Naive B cell (primary cell): Measurements from ENCODE around the gene MSANTD3. TPM values are rescaled to one million over a fixed set of nuclear protein-coding genes. Genes with fewer than 3 reads are reported as not detected.
A peak's percentile ranks its signal among the peaks of the same experiment; 100 is the strongest.
"Not testable (repeated sequence)": the region's sequence is repeated elsewhere in the genome, so short reads cannot be mapped to it uniquely, and the experiment has no call there.

ENCODE experiments used
- ATAC-seq, 2 donors: fragments of 150-1000 bp; cut with Tn5 transposase; 2 replicates each; pipeline ENCODE4 v1.10.0; 2021; ENCODE audit warnings: low read depth in 2 of 2, mild to moderate bottlenecking in 2 of 2, moderate library complexity in 2 of 2
- DNase-seq: peaks from one replicate; pipeline ENCODE4 v3.0.0; 2022
- H3K27ac Mint-ChIP-seq, 6 donors: one replicate each; pipeline ENCODE4 v1.8.0; 2020 to 2022; ENCODE audit warnings: mild to moderate bottlenecking in 6 of 6, mixed read lengths in 6 of 6, moderate library complexity in 5 of 6, inconsistent platforms in 2 of 6
- H3K27me3 Mint-ChIP-seq, 3 donors: one replicate each; pipeline ENCODE4 v1.8.0; 2021 to 2022; ENCODE audit warnings: mixed read lengths in 3 of 3, mild to moderate bottlenecking in 1 of 3
- H3K36me3 Mint-ChIP-seq, 2 donors: one replicate each; pipeline ENCODE4 v1.8.0; 2020 to 2022; ENCODE audit warnings: mixed read lengths in 2 of 2, inconsistent platforms in 1 of 2, mild to moderate bottlenecking in 1 of 2
- H3K4me1 Mint-ChIP-seq, 3 donors: one replicate each; pipeline ENCODE4 v1.8.0; 2020 to 2022; ENCODE audit warnings: mixed read lengths in 3 of 3, inconsistent platforms in 1 of 3, mild to moderate bottlenecking in 1 of 3, moderate library complexity in 1 of 3
- H3K4me3 Mint-ChIP-seq, 8 donors: one replicate each; pipeline ENCODE4 v1.8.0; 2020 to 2022; ENCODE audit warnings: mild to moderate bottlenecking in 8 of 8, mixed read lengths in 8 of 8, moderate library complexity in 8 of 8, inconsistent platforms in 2 of 8
- H3K9me3 Mint-ChIP-seq, 7 donors: one replicate each; pipeline ENCODE4 v1.8.0; 2020 to 2022; ENCODE audit warnings: mixed read lengths in 7 of 7, mild to moderate bottlenecking in 5 of 7, inconsistent platforms in 2 of 7, moderate library complexity in 1 of 7
- polyA plus RNA-seq, 6 donors: library from polyadenylated mRNA; unstranded; fragments of 300-500 nt; fragmentation: Illumina TruSeq; gene quantifications; one replicate each; pipeline ENCODE4 v1.2.3, GENCODE V29; 2021; ENCODE audit warnings: low read depth in 6 of 6

MSANTD3 gene
- polyA plus RNA-seq, 6 donors from 2014 or later: 2.3 to 5.5 (median 4.6) TPM

DNA sequence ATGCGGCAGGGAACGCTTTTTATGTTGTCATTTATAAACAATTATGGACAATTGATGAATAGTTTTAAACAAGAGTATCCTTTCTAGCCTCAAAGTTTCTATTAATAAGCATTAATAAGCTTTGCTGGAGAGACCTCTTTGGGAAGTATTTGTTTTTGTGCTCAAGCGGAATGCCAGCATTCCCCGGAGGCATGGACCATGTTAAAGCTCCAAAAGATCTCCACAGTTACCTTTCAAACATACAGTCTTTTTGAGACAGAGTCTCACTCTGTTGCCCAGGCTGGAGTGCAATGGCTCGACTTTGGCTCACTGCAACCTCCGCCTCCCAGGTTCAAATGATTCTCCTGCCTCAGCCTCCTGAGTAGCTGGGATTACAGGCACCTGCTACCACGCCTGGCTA is 9.6 kb downstream of the MSANTD3 start:
- Mint-ChIP-seq H3K9me3 (peaks cover 0 to 2% (median 0%) of the 10 kb centered on the region in 7 donors), H3K27me3 (no peaks in the 10 kb centered on the region), H3K27ac (no peak overlapping the region), H3K4me1 (peaks cover 0 to 10% (median 9%) of the 10 kb centered on the region in 3 donors), H3K36me3 (no peaks in the 10 kb centered on the region), H3K4me3 (no peak overlapping the region)
- DNase-seq (no peak), ATAC-seq (no peak)

DNA sequence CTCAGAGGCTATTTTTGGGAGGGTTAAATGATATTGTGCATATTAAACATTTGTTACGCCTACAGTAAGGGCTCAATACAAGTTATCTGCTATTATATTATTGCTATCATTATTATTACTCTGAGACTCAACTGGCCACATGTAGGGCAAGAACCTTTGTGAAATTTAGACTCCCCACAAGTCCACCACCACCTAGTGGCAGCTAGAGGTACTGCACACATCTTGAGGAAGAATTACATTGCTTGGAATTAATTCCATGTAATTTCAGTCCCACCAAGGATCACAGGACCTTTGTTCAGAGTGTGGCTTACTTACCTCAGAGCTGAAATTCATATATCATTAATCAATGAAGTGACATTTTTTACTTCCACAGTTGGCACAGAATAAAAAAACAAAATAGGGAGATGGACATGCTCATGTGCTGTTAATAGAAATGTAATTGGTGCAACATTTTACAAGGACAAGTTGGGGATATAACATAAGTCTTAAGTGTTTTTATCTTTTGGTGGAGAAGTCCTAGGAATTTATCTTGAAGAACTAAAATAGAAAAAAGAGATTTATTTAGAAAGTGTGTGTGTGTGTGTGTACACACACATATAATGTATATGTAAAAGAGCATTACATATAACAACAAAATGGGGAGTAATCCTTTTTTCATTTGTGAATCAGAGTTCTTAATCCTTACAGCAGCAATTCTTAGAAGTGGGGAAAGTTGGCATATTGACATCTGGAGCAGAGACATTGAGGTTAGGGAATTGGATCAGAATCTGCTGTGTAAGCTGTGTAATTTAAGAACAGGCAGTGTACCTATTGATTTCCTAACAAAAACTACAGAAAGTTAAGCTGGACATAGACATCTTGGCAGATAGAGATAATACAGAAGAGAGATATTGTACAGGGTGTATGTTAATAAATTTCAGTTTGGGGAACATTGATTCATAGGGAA is 11.2 kb downstream of the MSANTD3 start:
- ATAC-seq (peak in 1 of 2 donors; percentile 37), DNase-seq (peak; percentile 52)
- Mint-ChIP-seq H3K27me3 (no peaks in the 10 kb centered on the region), H3K9me3 (peaks cover 0 to 2% (median 0%) of the 10 kb centered on the region in 7 donors), H3K4me1 (peaks cover 0 to 10% (median 9%) of the 10 kb centered on the region in 3 donors), H3K4me3 (no peak overlapping the region), H3K27ac (peak overlapping the region in 1 of 6 donors; percentile 3), H3K36me3 (no peaks in the 10 kb centered on the region)

DNA sequence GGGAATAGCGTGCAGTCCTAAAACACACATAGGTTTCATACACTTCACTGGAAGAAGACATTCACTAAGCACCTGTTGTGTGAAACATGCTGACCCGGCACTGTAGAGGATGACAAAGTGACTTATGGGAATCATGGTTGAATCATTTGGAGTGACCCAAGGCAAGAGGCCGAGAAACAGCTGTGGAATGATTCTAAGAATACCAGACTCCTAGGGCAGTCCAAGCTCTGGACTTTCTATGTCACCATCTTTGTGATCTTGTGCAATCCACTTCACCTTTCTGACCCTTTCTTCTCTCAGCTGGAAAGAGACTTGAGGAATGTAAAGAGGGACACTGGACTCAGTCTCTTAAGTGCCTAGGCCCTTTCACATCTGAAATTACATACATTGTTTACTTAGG is 13.1 kb downstream of the MSANTD3 start:
- H3K27ac Mint-ChIP-seq: peak overlapping the region in 1 of 6 donors; percentile 38
- peaks cover 0 to 7% of the 10 kb centered on the region in 2 donors for H3K36me3 Mint-ChIP-seq
- peaks cover 0 to 4% (median 0%) of the 10 kb centered on the region in 3 donors for H3K4me1 Mint-ChIP-seq
- ATAC-seq (no peak), DNase-seq (no peak)
- no peak overlapping the region for H3K4me3 Mint-ChIP-seq
- no peaks in the 10 kb centered on the region for H3K27me3 Mint-ChIP-seq
- no peaks in the 10 kb centered on the region for H3K9me3 Mint-ChIP-seq

DNA sequence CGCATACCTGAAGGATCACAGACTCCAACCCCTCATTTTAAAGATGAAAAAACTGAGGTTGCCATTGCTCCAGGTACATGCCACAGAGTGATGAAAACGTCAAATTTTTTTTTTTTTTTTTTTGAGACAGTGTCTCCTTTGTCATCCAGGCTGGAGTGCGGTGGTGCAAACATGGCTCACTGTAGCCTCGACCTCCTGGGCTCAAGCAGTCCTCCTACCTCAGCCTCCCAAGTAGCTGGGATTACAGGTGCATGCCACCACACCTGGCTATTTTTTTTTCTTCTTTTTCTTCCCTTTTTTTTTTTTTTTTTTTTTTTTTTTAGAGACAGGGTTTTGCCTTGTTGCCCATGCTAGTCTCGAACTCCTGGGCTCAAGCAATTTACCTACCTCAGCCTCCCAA is 13.5 kb downstream of the MSANTD3 start:
- not testable (repeated sequence) for DNase-seq, H3K27ac Mint-ChIP-seq, H3K4me1 Mint-ChIP-seq, H3K27me3 Mint-ChIP-seq, H3K9me3 Mint-ChIP-seq, H3K4me3 Mint-ChIP-seq, H3K36me3 Mint-ChIP-seq, ATAC-seq

DNA sequence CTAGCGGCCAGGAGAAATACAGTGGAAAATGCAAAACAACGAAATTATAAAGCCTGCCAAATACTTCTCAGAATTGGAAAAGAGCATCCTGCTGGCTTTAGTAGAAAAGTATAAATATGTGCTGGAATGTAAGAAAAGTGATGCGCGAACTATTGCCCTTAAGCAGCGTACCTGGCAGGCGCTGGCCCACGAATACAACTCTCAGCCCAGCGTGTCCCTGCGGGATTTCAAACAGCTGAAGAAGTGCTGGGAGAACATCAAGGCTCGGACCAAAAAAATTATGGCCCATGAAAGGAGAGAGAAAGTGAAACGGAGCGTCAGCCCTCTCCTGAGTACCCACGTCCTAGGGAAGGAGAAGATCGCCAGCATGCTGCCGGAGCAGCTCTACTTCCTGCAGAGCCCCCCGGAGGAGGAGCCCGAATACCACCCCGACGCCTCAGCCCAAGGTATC is 15.0 kb downstream of the MSANTD3 start:
- DNase-seq: no peak
- Mint-ChIP-seq H3K27ac (peak overlapping the region in 2 of 6 donors; percentile 14 to 78), H3K9me3 (no peaks in the 10 kb centered on the region), H3K27me3 (no peaks in the 10 kb centered on the region), H3K36me3 (peaks cover 7 to 9% of the 10 kb centered on the region in 2 donors), H3K4me1 (peaks cover 0 to 4% (median 0%) of the 10 kb centered on the region in 3 donors), H3K4me3 (no peak overlapping the region)
- no peak for ATAC-seq

DNA sequence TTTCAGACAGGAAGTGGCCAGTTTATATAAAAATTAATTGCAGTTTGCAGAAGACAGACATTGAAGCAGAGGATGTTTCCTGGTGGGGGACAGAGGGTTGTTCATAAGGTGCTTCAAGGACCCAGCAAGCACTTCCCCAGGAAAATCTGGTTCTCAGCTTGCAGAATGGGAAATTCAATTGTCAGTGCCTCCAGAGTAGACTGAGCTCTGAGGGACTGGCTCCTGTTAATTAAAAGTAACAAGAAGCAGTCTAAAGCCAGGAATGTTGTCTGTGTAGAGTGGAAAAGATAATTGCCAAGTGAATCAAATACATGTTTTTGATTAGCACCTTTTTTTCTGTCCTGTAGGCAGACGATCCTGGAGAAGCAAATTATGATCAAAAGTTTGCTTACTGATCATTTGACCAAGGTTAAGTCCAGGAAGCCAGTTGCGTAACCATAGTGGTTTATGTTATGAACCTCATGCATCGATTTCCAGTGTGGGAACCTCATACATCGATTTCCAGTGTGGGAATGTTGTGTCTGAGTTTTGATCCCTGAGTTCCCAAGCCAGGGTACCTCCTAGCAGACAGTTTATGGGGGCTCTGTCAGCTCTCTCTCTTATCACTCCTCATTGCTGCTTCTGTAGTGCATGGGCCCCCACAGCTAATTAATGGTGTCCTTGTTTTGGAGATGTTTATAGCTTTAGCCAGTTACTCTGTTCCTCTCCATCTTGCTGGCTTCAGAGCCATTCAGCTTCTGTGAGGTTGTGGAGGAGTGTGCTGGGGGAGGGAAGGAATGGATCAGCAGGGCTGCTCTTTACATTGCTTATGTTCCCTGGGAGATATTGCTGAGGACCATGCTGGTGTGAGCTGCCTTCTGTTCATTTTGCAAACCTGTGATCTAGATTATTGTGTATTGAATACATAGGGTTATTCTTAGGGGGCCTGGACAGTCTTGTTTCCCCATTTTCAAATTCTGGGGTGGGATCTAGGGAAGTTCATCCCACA is 17.1 kb downstream of the MSANTD3 start:
- Mint-ChIP-seq H3K36me3 (peaks cover 7 to 9% of the 10 kb centered on the region in 2 donors), H3K9me3 (no peaks in the 10 kb centered on the region), H3K4me3 (no peak overlapping the region), H3K27me3 (no peaks in the 10 kb centered on the region), H3K4me1 (peaks cover 0 to 4% (median 0%) of the 10 kb centered on the region in 3 donors), H3K27ac (peak overlapping the region in 2 of 6 donors; percentile 17 to 26)
- ATAC-seq (no peak), DNase-seq (no peak)

DNA sequence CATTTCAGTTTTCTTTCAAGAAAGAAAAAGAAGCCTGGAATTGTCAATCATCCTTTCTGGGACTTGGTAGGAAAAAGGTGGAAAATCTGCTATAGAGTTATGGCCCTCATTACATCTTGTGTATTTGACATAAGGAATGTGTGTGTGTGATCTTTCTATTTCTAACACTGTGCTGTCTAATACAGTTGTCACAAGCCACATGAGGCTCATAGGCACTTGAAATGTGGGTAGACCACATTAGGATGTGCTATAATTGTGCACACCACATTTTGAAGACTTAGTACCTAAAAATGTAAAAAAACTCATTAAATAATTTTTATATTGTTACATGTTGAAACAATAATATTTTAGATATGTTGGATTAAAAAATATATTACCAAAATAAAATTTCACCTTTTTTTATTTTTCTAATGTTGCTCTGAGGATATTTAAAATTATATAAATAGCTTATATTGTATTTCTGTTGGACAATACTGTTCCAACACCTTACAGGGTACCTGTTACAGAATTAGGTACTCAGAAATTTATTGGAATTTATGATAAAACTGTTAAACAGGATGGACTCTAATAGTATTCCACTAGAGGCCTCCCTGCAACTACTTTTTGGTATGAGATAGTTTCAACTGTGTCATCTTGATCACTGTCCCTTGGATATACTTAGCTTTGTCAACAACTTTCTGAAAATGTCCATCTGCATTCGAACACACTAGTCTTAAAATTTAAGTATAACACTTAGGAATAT is 18.4 kb downstream of the MSANTD3 start:
- ATAC-seq (no peak), DNase-seq (no peak)
- Mint-ChIP-seq H3K9me3 (no peaks in the 10 kb centered on the region), H3K27me3 (no peaks in the 10 kb centered on the region), H3K36me3 (peaks cover 7 to 9% of the 10 kb centered on the region in 2 donors), H3K27ac (no peak overlapping the region), H3K4me3 (no peak overlapping the region), H3K4me1 (peaks cover 0 to 4% (median 0%) of the 10 kb centered on the region in 3 donors)

DNA sequence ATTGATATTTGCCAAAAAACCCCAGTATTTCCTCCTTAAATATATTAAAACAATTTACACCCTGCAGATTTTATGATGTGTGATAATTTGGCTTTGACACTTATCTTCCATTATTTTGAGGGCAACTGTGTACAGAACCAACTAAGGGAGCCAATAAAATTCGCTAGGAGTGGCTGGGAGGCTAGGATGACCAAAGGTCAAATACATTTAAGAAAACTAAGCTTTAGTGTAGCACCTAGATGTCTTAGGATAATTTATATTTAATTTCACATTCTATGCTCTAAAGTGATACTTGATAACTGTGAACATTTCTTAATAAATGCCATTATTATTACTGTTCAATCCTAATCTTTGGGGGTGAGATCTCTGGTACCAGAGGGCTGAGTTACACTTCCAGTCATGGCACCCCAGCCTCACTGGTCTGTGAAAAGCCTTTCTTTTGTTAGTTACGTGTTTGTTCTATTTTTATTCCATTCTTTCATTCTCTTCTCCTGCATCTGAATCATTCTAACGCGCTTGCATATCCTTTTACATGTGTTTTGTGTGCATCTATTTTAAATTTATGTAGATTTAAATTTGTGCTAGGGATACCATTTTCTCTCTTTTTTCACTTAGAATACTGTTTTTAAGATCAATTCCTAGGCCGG is 19.1 kb downstream of the MSANTD3 start:
- no peak for ATAC-seq
- Mint-ChIP-seq H3K9me3 (no peaks in the 10 kb centered on the region), H3K27ac (no peak overlapping the region), H3K4me3 (no peak overlapping the region), H3K4me1 (peaks cover 0 to 4% (median 0%) of the 10 kb centered on the region in 3 donors), H3K27me3 (no peaks in the 10 kb centered on the region), H3K36me3 (peaks cover 7 to 12% of the 10 kb centered on the region in 2 donors)
- no peak for DNase-seq

DNA sequence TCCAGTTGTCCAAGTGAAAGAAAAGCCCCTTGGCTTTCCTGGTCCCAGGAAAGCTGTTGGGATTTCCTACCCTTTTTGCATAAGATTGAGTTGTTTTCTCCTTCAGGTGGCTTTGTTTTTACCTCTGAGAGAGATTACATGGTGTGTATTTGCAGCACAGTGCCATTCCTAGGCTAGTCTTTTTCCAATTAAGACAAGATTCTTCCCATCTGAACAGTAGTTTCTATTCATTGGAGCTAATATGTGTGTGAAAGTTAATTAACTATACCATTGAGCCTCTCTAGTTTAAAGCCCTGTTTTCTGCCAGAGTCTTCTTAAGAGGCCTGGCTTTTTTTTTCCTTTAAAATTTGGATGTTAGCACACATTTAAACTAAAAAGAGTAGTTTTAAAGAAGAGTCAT is 20.1 kb downstream of the MSANTD3 start:
- H3K27ac Mint-ChIP-seq: no peak overlapping the region
- H3K9me3 Mint-ChIP-seq: no peaks in the 10 kb centered on the region
- ATAC-seq (no peak), DNase-seq (no peak)
- no peaks in the 10 kb centered on the region for H3K27me3 Mint-ChIP-seq
- peaks cover 12 to 15% of the 10 kb centered on the region in 2 donors for H3K36me3 Mint-ChIP-seq
- no peak overlapping the region for H3K4me3 Mint-ChIP-seq
- peaks cover 0 to 4% (median 0%) of the 10 kb centered on the region in 3 donors for H3K4me1 Mint-ChIP-seq

DNA sequence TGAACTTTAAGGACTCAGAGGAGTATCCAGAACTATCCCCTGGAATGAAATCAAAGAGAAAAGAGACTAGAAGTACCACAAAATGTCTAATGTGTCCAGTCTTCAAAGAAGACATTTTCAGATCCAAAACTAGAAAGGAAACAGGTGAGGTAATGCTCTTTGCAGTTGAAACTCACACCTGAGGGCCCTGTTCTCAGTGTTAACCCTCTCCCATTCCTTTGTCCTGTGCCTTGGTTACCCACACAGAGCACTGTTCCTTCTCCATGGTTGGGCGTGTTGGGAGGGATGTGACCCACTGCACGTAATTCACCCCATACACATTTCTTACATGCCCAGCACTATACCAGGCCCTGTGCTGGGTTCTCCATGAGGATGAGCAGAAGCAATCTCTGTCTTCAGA is 21.3 kb downstream of the MSANTD3 start:
- Mint-ChIP-seq H3K9me3 (no peaks in the 10 kb centered on the region), H3K27ac (peak overlapping the region in 2 of 6 donors; percentile 1 to 80), H3K4me1 (peaks cover 0 to 4% (median 0%) of the 10 kb centered on the region in 3 donors), H3K4me3 (no peak overlapping the region), H3K36me3 (peaks cover 12 to 15% of the 10 kb centered on the region in 2 donors), H3K27me3 (no peaks in the 10 kb centered on the region)
- DNase-seq: no peak
- ATAC-seq: no peak

DNA sequence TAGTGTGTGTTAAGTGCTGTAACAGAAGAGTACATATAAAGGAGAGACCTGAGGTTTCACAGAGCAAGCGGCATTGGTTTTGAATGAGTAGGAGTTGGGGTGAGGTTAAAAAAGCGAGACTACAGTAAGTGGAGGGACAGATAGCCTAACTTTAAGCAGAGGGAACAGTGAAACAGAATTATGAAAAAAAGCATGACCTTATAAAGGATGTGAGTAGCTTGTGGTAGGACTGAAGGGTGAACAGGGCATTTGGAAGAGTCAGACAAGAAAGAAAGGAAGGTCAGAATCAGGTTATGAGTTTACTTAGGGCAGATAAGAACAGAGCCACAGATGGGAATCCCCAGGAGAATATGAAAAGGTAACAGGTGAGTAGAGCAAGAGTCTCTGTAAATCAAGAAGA is 22.5 kb downstream of the MSANTD3 start:
- ATAC-seq (no peak), DNase-seq (no peak)
- no peaks in the 10 kb centered on the region for H3K27me3 Mint-ChIP-seq
- peaks cover 10 to 18% of the 10 kb centered on the region in 2 donors for H3K36me3 Mint-ChIP-seq
- no peak overlapping the region for H3K4me3 Mint-ChIP-seq
- H3K27ac Mint-ChIP-seq: no peak overlapping the region
- H3K9me3 Mint-ChIP-seq: peaks cover 0 to 3% (median 0%) of the 10 kb centered on the region in 7 donors
- H3K4me1 Mint-ChIP-seq: peaks cover 0 to under 1% (median 0%) of the 10 kb centered on the region in 3 donors

DNA sequence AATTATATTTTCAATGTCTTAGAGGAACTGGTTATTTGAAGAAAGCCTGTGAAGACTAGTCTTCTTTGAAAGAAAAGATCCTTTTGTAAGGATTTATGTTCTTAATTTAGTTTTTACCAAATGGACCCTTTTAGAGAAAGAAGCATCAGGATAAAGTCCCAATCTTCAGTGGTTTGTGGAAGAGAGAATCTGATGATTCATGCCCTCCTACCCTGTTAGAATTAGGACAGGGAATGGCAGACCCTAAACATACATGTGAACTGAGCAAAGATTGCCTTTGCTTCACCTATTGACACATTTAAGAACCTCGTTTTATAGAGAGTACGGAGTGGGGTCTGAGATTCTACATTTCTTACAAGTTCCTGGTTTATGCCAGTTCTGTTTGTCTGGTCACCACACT is 26.0 kb downstream of the MSANTD3 start:
- DNase-seq (no peak), ATAC-seq (no peak)
- H3K27me3 Mint-ChIP-seq: no peaks in the 10 kb centered on the region
- no peak overlapping the region for H3K4me3 Mint-ChIP-seq
- H3K36me3 Mint-ChIP-seq: peaks cover 8% of the 10 kb centered on the region in 2 donors
- H3K4me1 Mint-ChIP-seq: no peaks in the 10 kb centered on the region
- no peak overlapping the region for H3K27ac Mint-ChIP-seq
- peaks cover 0 to 3% (median 0%) of the 10 kb centered on the region in 7 donors for H3K9me3 Mint-ChIP-seq
